GM12891 (cell line): Measurements from ENCODE around the gene HEMGN.
A peak's percentile ranks its signal among the peaks of the same experiment; 100 is the strongest.

Source experiments
- DNase-seq: peaks from one replicate; pipeline ENCODE4 v3.0.0; 2011; ENCODE audit warnings: low spot score; ENCODE audit not compliant: insufficient read length
- FAIRE-seq: peaks from 2 replicates; lab custom pipeline; 2011; peaks lifted over from hg19 to GRCh38; lab: Jason Lieb, UNC
- PAX5 ChIP-seq: IDR thresholded peaks from 2 replicates; pipeline ENCODE4 v1.6.1; 2011; ENCODE audit warnings: low read length, moderate library complexity, mild to moderate bottlenecking; ENCODE audit not compliant: insufficient read depth, severe bottlenecking
- POLR2A ChIP-seq: IDR thresholded peaks from 2 replicates; pipeline ENCODE4 v1.6.1; 2011; ENCODE audit warnings: low read depth, low read length, control low read depth
- POLR2AphosphoS5 ChIP-seq: IDR thresholded peaks from 2 replicates; pipeline ENCODE4 v1.6.1; 2011; ENCODE audit warnings: low read depth, low read length, control low read depth
- POU2F2 ChIP-seq: IDR thresholded peaks from 2 replicates; pipeline ENCODE4 v1.6.1; 2011; ENCODE audit warnings: low read depth, mild to moderate bottlenecking, control low read depth, low read length, moderate library complexity
- SPI1 ChIP-seq: IDR thresholded peaks from 2 replicates; pipeline ENCODE4 v1.6.1; 2011; ENCODE audit warnings: low read depth, low read length, control low read depth
- TAF1 ChIP-seq: IDR thresholded peaks from 2 replicates; pipeline ENCODE4 v1.6.1; 2011; ENCODE audit warnings: low read depth, low read length, control low read depth

HEMGN gene

GRCh38 chr9:97908705-97909104 is 29.3 kb downstream of the HEMGN start:
- no peak for FAIRE-seq
- no peak for TF ChIP-seq SPI1
- TF ChIP-seq POLR2AphosphoS5, result no peak
- no peak for TF ChIP-seq TAF1
- no peak for TF ChIP-seq PAX5
- TF ChIP-seq POLR2A, result no peak
- no peak for TF ChIP-seq POU2F2
- DNase-seq, result no peak

DNA sequence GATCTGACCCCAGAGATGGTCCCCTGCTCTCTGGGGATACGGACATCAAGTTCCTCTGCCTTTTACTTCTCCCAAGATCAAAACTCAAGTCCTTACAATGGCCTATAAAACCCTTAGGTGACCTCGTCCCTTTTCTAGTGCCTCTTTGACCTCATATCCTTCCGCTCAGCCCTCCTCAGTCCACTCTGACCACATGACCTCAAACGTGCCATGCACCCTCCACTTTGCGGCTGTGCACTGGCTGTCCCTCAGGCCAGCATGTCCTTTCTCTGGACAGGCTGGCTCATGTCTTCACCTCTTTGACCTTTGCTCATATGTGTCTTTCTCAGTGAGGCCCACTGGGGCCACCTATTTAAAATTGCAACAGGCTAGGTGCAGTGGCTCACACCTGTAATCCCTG is 30.3 kb downstream of the HEMGN start:
- TF ChIP-seq POU2F2 (no peak), PAX5 (no peak), POLR2AphosphoS5 (no peak), TAF1 (no peak), SPI1 (no peak), POLR2A (no peak)
- FAIRE-seq, result no peak
- no peak for DNase-seq

- TF ChIP-seq TAF1 (no peak), POLR2A (no peak), POU2F2 (no peak), POLR2AphosphoS5 (no peak), SPI1 (no peak), PAX5 (no peak)
- FAIRE-seq (no peak), DNase-seq (no peak)
Observed at GRCh38 chr9:97907046-97907445, 30.9 kb downstream of the HEMGN start.

DNA sequence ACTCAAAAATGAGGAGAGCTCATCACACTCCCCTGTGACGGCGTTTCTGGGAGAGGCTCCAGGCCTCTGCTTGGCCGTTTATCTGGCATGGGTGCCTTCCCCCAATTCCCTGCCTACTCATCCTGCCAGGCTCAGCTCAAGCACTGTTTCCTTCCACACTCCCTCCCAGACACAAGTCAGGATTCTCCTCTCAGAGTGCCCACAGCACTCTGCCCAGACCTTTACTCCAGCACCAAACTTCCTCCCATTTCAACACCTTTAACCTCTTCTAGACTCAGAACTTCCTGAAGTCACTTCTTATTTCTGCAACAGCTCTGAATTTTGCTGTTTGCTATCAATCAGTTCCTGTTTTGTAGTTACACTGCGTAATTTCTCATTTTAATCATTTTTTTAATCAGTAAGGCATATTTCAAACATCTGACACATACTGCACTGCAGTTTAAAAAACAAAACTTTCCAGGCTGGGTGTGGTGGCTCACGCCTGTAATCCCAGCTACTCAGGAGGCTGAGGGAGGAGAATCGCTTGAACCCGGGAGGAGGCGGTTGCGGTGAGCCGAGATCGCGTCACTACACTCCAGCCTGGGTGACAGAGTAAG is 31.6 kb downstream of the HEMGN start:
- FAIRE-seq (no peak), DNase-seq (no peak)
- TF ChIP-seq POLR2A, result no peak
- TF ChIP-seq TAF1, result no peak
- TF ChIP-seq SPI1, result 0 out of 2 replicates have a peak, but pooled peaks have one; percentile 12

- DNase-seq, result no peak
- no peak for TF ChIP-seq PAX5
- no peak for TF ChIP-seq POLR2A
- TF ChIP-seq POU2F2, result no peak
- FAIRE-seq, result no peak
Observed at GRCh38 chr9:97905228-97905627, 32.7 kb downstream of the HEMGN start.

DNA sequence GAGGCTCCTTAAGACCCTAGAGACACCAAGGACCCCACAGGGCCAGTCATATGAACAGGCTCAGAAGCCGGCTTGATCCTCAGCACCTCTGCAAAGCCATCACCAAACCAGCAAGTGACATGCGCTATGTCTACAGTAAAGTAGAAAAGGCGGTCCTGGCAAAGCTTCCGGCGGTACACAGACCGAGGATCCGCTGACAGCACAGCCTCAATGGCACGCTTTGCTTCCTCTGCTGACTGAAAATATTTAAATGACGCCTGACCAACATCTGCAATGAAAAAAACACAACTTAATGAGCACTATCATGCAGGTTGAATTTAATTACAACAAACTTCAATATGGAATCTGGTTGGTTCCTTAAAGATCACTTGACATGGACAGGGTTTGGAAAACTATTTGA is 33.2 kb downstream of the HEMGN start:
- no peak for TF ChIP-seq POLR2AphosphoS5
- TF ChIP-seq PAX5, result no peak
- TF ChIP-seq SPI1, result no peak
- no peak for TF ChIP-seq TAF1
- no peak for TF ChIP-seq POLR2A
- no peak for TF ChIP-seq POU2F2
- no peak for FAIRE-seq

GRCh38 chr9:97903177-97903576 is 34.8 kb downstream of the HEMGN start:
- FAIRE-seq (no peak), DNase-seq (no peak)
- TF ChIP-seq PAX5, result no peak
- TF ChIP-seq TAF1, result no peak
- TF ChIP-seq SPI1, result no peak
- no peak for TF ChIP-seq POLR2AphosphoS5
- no peak for TF ChIP-seq POLR2A
- TF ChIP-seq POU2F2, result no peak

More for the DNA sequence above, 33.2 kb downstream of the HEMGN start:
- DNase-seq, result no peak

- DNase-seq, result no peak
- no peak for FAIRE-seq
- TF ChIP-seq POU2F2, result no peak
- TF ChIP-seq SPI1, result no peak
- TF ChIP-seq POLR2A, result no peak
- no peak for TF ChIP-seq POLR2AphosphoS5
- no peak for TF ChIP-seq TAF1
- no peak for TF ChIP-seq PAX5
Observed at GRCh38 chr9:97900738-97901565, 37.0 kb downstream of the HEMGN start.

- FAIRE-seq (no peak), DNase-seq (no peak)
- TF ChIP-seq SPI1 (no peak), POLR2AphosphoS5 (no peak), POU2F2 (no peak), POLR2A (no peak), PAX5 (no peak)
Observed at GRCh38 chr9:97900103-97900737, 37.8 kb downstream of the HEMGN start.

DNA sequence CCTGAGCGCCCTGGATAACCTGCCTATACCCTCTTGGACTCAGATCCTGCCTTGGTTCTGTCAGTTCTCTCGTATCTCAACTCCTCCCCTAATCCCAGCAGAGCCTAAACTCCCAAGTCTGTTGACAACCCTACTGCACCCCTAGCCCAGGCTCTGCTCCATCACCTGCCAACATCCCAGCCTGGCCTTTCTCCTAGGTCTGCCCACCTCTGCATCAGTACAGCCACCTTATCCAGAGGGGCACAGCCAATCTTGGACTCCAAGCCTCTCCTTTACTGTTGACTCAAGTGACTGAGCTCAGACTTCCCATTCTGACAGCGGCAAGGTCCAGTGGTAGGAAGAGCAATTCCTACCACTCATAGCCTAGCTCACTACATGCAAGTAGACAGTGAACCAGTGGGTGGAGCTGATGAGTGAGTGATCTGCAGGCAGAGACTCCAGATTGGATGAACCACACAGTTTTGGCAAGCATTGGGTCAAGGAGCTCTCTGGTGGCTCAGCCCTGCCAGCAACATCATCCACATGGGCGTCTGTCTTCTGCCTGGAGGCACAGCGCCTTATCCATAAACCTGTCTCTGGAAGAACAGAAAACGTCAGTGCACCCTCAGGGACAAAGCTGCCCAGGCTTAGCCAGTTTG is 42.2 kb downstream of the HEMGN start:
- no peak for FAIRE-seq
- TF ChIP-seq POU2F2 (no peak), POLR2AphosphoS5 (no peak), POLR2A (no peak), TAF1 (no peak), SPI1 (no peak), PAX5 (no peak)
- no peak for DNase-seq

- no peak for FAIRE-seq
- TF ChIP-seq POU2F2, result no peak
- TF ChIP-seq PAX5, result no peak
- no peak for TF ChIP-seq POLR2A
- TF ChIP-seq TAF1, result no peak
- TF ChIP-seq POLR2AphosphoS5, result no peak
- no peak for TF ChIP-seq SPI1
Observed at GRCh38 chr9:97895211-97895610, 42.8 kb downstream of the HEMGN start.

More at GRCh38 chr9:97895211-97895610, 42.8 kb downstream of the HEMGN start:
- DNase-seq, result no peak
